CD14-positive monocyte (primary cell): ENCODE results near the gene NUDT1. TPM values are rescaled to one million over a fixed set of nuclear protein-coding genes. Genes with fewer than 3 reads are reported as not detected.

Experiments used
- DNase-seq, 3 donors: peaks; one replicate each; pipeline ENCODE4 v3.0.0-alpha.2; 2011 to 2022
- H2AFZ ChIP-seq: 2 replicates; pipeline ENCODE4 v1.6.0; 2012; ENCODE audit warnings: mild to moderate bottlenecking, low read depth, low read length, inconsistent platforms; ENCODE audit not compliant: insufficient read depth, poor library complexity, severe bottlenecking
- H3K27ac ChIP-seq, 2 donors: 1 replicate in 1 of 2; 2 replicates in 1 of 2; pipeline ENCODE4 v1.5.1; 2012 to 2013; ENCODE audit warnings: low read length in 2 of 2, control low read depth in 1 of 2, inconsistent platforms in 1 of 2, low read depth in 1 of 2, mild to moderate bottlenecking in 1 of 2
- H3K27me3 ChIP-seq, 2 donors: one replicate each; pipeline versions ENCODE4 v1.6.0 to v1.6.1; 2011 to 2013; ENCODE audit warnings: low read length in 2 of 2; ENCODE audit not compliant: control insufficient read depth in 2 of 2, insufficient read depth in 2 of 2
- H3K36me3 ChIP-seq, 2 donors: replicated peaks in 1 of 2; 1 replicate in 1 of 2; 2 replicates in 1 of 2; pipeline versions ENCODE4 v1.5.1 to v1.6.1; 2012 to 2013; ENCODE audit warnings: low read length in 2 of 2, control low read depth in 1 of 2, inconsistent platforms in 1 of 2, mild to moderate bottlenecking in 1 of 2; ENCODE audit not compliant: insufficient read depth in 2 of 2, control insufficient read depth in 1 of 2
- H3K4me1 ChIP-seq, 2 donors: 1 replicate in 1 of 2; 2 replicates in 1 of 2; pipeline versions ENCODE4 v1.5.1 to v1.6.1; 2012 to 2013; ENCODE audit warnings: low read length in 2 of 2, control low read depth in 1 of 2, inconsistent platforms in 1 of 2, mild to moderate bottlenecking in 1 of 2, moderate library complexity in 1 of 2; ENCODE audit not compliant: insufficient read depth in 2 of 2, control insufficient read depth in 1 of 2
- H3K4me2 ChIP-seq: replicated peaks from 2 replicates; pipeline ENCODE3; 2012; ENCODE audit warnings: low read length, moderate library complexity, mild to moderate bottlenecking; ENCODE audit not compliant: poor library complexity, severe bottlenecking; ENCODE audit errors: extremely low read depth
- H3K4me3 ChIP-seq, 3 experiments: fragments of 200-600 bp in 1 of 3; sonication (generic) in 1 of 3; replicated peaks in 1 of 3; 1 replicate in 2 of 3; 2 replicates in 1 of 3; pipeline ENCODE4 v1.5.1; 2011 to 2013; ENCODE audit warnings: low read length in 3 of 3, mild to moderate bottlenecking in 3 of 3, control low read depth in 2 of 3, low read depth in 2 of 3, inconsistent platforms in 1 of 3, moderate library complexity in 1 of 3
- H3K79me2 ChIP-seq: 2 replicates; pipeline ENCODE4 v1.6.0; 2012; ENCODE audit warnings: mild to moderate bottlenecking, control low read depth, inconsistent platforms, low read length, moderate library complexity; ENCODE audit not compliant: insufficient read depth
- H3K9ac ChIP-seq: 2 replicates; pipeline ENCODE4 v1.6.0; 2017; ENCODE audit warnings: low read length, mild to moderate bottlenecking; ENCODE audit not compliant: insufficient read depth, poor library complexity, severe bottlenecking
- H3K9me3 ChIP-seq, 2 donors: replicated peaks in 1 of 2; 1 replicate in 1 of 2; 2 replicates in 1 of 2; pipeline versions ENCODE4 v1.5.1 to v1.6.1; 2012 to 2013; ENCODE audit warnings: low read length in 2 of 2, control low read depth in 1 of 2; ENCODE audit not compliant: control insufficient read depth in 1 of 2, insufficient read depth in 1 of 2
- H4K20me1 ChIP-seq: 2 replicates; pipeline ENCODE4 v1.6.0; 2012; ENCODE audit warnings: mild to moderate bottlenecking, low read length, control low read depth, moderate library complexity; ENCODE audit not compliant: insufficient read depth
- H3K27ac Mint-ChIP-seq, 7 donors: one replicate each; pipeline ENCODE4 v1.8.0; 2020; ENCODE audit warnings: mild to moderate bottlenecking in 7 of 7, mixed read lengths in 7 of 7, moderate library complexity in 6 of 7, inconsistent platforms in 2 of 7
- H3K27me3 Mint-ChIP-seq, 3 donors: one replicate each; pipeline ENCODE4 v1.8.0; 2021 to 2022; ENCODE audit warnings: low read depth in 3 of 3, mild to moderate bottlenecking in 3 of 3, mixed read lengths in 3 of 3, moderate library complexity in 3 of 3, inconsistent platforms in 1 of 3
- H3K36me3 Mint-ChIP-seq, 2 donors: one replicate each; pipeline ENCODE4 v1.8.0; 2020; ENCODE audit warnings: mixed read lengths in 2 of 2, inconsistent platforms in 1 of 2, mild to moderate bottlenecking in 1 of 2
- H3K4me1 Mint-ChIP-seq: one replicate; pipeline ENCODE4 v1.8.0; 2020; ENCODE audit warnings: mild to moderate bottlenecking, mixed read lengths
- H3K4me3 Mint-ChIP-seq, 2 donors: one replicate each; pipeline ENCODE4 v1.8.0; 2020; ENCODE audit warnings: mild to moderate bottlenecking in 2 of 2, mixed read lengths in 2 of 2, moderate library complexity in 1 of 2
- H3K9me3 Mint-ChIP-seq, 7 donors: one replicate each; pipeline ENCODE4 v1.8.0; 2020 to 2022; ENCODE audit warnings: mixed read lengths in 7 of 7, mild to moderate bottlenecking in 6 of 7, moderate library complexity in 6 of 7, inconsistent platforms in 2 of 7
- CTCF ChIP-seq: fragments of 200-600 bp; IDR thresholded peaks from one replicate; pipeline ENCODE4 v1.8.0; 2022; ENCODE audit warnings: antibody characterized with exemption, mild to moderate bottlenecking
- WGBS: methylation state at CpG from one replicate; pipeline ENCODE4 v1.1.5; 2013; ENCODE audit warnings: missing lambda C conversion rate; ENCODE audit not compliant: insufficient coverage; 5-methylcytosine and 5-hydroxymethylcytosine counted together
- intact Hi-C, 2 donors: fragments of 100-400 bp; cut with micrococcal nuclease; formaldehyde crosslinking; loops; one replicate each; pipeline versions ENCODE4 v1.15.0 to v1.15.1; 2023
- polyA plus RNA-seq, 3 donors: library from polyadenylated mRNA; depleted of rRNA in 1 of 3; unstranded in 2 of 3; stranded (reverse) in 1 of 3; fragments of 300-500 nt in 2 of 3; fragments of >200 nt in 1 of 3; fragmentation: Illumina TruSeq in 2 of 3; gene quantifications; 1 replicate in 2 of 3; 2 replicates in 1 of 3; pipeline ENCODE4 v1.2.3, GENCODE V29; 2012 to 2021

NUDT1 gene
- polyA plus RNA-seq, 3 donors = 19.6 to 42.6 (median 40.8) TPM

- Histone ChIP-seq H3K9ac (no peak overlapping the region), H3K4me3 (no peak overlapping the region), H3K36me3 (peaks cover 34 to 50% of the 10 kb centered on the region in 2 donors), H4K20me1 (no peaks in the 10 kb centered on the region), H3K4me2 (no peak overlapping the region), H3K27ac (no peak overlapping the region), H2AFZ (no peak overlapping the region), H3K27me3 (no peaks in the 10 kb centered on the region), H3K79me2 (peaks cover 3% of the 10 kb centered on the region), H3K9me3 (no peaks in the 10 kb centered on the region), H3K4me1 (no peaks in the 10 kb centered on the region)
- 95% methylated on average over 14 of the region's 18 CpGs for WGBS
- H3K36me3 Mint-ChIP-seq = peaks cover 40 to 69% of the 10 kb centered on the region in 2 donors
- no peaks in the 10 kb centered on the region for H3K4me1 Mint-ChIP-seq
- no peak for TF ChIP-seq CTCF
- DNase-seq = no peak
- intact Hi-C loops = no loop called here
- H3K9me3 Mint-ChIP-seq = peaks cover 0 to 3% (median 0%) of the 10 kb centered on the region in 7 donors
- H3K27ac Mint-ChIP-seq = no peak overlapping the region
- H3K4me3 Mint-ChIP-seq = no peak overlapping the region
- peaks cover 0 to 1% (median 1%) of the 10 kb centered on the region in 3 donors for H3K27me3 Mint-ChIP-seq
These were observed 33.1 kb downstream of the NUDT1 start for GRCh38 chr7:2275101-2275500.

- Histone ChIP-seq H3K4me2 (no peak overlapping the region), H3K27ac (no peak overlapping the region), H3K27me3 (no peaks in the 10 kb centered on the region), H3K4me1 (no peaks in the 10 kb centered on the region), H2AFZ (no peak overlapping the region), H3K79me2 (peaks cover 3% of the 10 kb centered on the region), H4K20me1 (no peaks in the 10 kb centered on the region), H3K9me3 (no peaks in the 10 kb centered on the region), H3K9ac (no peak overlapping the region), H3K4me3 (no peak overlapping the region), H3K36me3 (peaks cover 31 to 41% of the 10 kb centered on the region in 2 donors)
- Mint-ChIP-seq H3K27me3 (peaks cover 0 to 1% (median 1%) of the 10 kb centered on the region in 3 donors), H3K4me3 (no peak overlapping the region), H3K9me3 (peaks cover 0 to 3% (median 0%) of the 10 kb centered on the region in 7 donors), H3K27ac (peak overlapping the region in 1 of 7 donors; percentile 33), H3K4me1 (no peaks in the 10 kb centered on the region), H3K36me3 (peaks cover 39 to 62% of the 10 kb centered on the region in 2 donors)
- DNase-seq = no peak
- no peak for TF ChIP-seq CTCF
- intact Hi-C loops = no loop called here
- WGBS = 96% methylated on average over 17 of the region's 18 CpGs
These were observed 34.1 kb downstream of the NUDT1 start for GRCh38 chr7:2276107-2276506.
